ENCODE measurements around the gene ZBTB48. TPM values are rescaled to one million over a fixed set of nuclear protein-coding genes. Genes with fewer than 3 reads are reported as not detected.
A peak's percentile ranks its signal among the peaks of the same experiment; 100 is the strongest.

The ZBTB48 gene
- total RNA-seq, 1 experiment from 2014 or later = 24.4 TPM

DNA sequence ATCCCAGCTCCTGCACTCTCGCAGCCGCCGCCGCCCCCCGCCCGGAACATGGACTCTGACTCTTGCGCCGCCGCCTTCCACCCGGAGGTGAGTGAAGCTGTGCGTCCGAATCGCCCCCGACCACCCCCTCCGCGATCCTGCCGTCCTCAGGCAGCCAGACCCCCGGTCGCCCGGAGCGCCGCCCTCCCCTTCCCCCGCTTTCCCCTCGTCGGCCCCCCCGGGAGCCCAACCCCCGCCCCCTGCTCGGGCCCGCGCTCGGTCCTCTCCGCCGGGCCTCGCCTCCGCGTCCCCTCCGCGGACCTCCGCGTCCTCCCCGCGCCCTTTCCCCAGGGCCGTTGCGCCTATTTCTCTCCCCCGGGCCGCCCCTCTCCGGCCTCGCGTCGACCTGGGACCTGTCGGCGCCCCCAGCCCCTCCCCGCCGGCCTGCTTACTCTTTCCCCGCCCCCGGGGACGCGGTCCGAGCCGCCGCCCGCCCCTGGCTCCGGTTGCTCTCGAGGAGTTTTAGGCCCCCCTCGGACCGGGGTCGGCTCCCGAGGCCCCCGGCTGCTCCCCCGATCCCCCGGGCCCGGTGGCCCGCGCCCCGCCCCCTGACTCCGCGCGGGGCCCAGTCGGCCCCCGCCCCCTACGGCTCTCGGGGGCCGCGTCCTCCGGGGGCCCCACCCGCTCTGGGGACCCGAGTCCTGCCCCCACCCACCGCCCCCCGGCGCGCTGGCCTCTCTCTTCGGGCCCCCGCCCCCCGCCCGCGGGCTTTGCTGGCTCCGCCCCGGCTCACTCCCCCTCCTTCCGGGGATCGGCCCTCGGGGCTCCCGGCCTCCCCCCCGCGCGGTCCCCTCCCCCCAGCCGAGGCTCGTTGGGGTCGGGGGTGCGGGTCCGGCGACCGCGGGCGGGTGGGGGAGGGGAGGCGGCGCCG lies 34.5 kb downstream of the ZBTB48 start:
- no peaks in the 10 kb centered on the region for H3K27me3 Mint-ChIP-seq (ENCODE audit: unreplicated experiment)
- intact Hi-C loops (cut with micrococcal nuclease; ENCODE audit: unreplicated experiment) = no loop called here
- no peaks in the 10 kb centered on the region for H3K4me1 Mint-ChIP-seq (ENCODE audit: low read depth, unreplicated experiment)
- no peak overlapping the region for H3K27ac Mint-ChIP-seq (ENCODE audit: unreplicated experiment)
- peak; percentile 50 for DNase-seq
- H3K36me3 Mint-ChIP-seq (ENCODE audit: insufficient read depth, unreplicated experiment) = peaks cover 40% of the 10 kb centered on the region
- CTCF ChIA-PET = interaction anchor here (0.6 kb wide), 1 partner anchor 352 kb away, joined by 3 read pairs; no protein-coding TSS in a partner anchor
- peak overlapping the region; percentile 93 for H3K4me3 Mint-ChIP-seq (ENCODE audit: low read depth, unreplicated experiment)
- H3K9me3 Mint-ChIP-seq (ENCODE audit: low read depth, unreplicated experiment) = no peaks in the 10 kb centered on the region
- TF ChIP-seq, protein P1, sequence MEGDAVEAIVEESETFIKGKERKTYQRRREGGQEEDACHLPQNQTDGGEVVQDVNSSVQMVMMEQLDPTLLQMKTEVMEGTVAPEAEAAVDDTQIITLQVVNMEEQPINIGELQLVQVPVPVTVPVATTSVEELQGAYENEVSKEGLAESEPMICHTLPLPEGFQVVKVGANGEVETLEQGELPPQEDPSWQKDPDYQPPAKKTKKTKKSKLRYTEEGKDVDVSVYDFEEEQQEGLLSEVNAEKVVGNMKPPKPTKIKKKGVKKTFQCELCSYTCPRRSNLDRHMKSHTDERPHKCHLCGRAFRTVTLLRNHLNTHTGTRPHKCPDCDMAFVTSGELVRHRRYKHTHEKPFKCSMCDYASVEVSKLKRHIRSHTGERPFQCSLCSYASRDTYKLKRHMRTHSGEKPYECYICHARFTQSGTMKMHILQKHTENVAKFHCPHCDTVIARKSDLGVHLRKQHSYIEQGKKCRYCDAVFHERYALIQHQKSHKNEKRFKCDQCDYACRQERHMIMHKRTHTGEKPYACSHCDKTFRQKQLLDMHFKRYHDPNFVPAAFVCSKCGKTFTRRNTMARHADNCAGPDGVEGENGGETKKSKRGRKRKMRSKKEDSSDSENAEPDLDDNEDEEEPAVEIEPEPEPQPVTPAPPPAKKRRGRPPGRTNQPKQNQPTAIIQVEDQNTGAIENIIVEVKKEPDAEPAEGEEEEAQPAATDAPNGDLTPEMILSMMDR (IDR thresholded peaks at IDR 0.05; ENCODE audit: unreplicated experiment) = no peak
- no TSS peak for BruUV-seq (replicated peaks)

DNA sequence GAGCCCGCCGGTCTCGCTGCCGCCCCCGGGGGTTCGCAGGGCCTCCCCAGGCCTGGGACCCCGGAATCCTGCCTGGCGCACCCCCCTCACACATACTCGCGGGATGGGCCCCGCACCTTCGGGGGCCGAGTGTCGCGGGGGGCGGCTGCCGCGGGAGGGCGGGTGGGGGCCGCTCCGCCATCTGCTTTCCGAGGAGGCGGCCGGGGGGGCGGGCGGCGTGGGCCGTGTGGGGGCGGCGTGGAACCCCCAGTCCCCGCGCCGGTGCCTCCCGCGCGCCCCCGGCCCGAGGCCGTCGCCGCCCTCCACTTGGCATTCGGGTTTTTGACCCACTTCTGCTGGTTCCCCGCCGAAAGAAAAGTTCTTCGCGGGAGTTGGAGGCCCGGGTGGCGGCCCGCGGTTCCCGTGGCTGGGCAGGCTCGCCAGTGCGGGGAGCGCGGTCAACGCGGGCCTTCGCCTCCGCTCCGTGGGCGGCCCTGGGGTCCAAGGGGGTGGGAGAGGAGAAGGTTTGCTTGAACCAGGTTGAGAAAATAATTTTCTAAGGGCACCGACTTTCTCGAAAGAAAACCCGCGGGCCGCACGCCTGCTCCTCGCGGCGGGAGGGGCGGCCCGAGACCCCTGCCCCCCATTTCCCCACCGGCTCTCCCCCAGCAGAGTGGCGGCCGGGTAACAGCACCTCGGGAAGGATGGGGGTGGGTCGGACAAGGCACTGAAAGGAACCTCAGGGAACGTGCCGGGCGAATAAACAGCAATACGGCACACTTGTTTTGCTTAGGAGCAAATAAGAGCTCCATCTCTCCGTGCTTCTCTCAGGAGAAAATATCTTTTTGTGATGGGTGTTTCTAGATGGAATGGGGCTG lies 35.4 kb downstream of the ZBTB48 start:
- CTCF ChIA-PET = interaction anchor here (0.6 kb wide), 1 partner anchor 71 kb away, joined by 4 read pairs; no protein-coding TSS in a partner anchor
- TF ChIP-seq, protein P1 (IDR thresholded peaks at IDR 0.05; ENCODE audit: unreplicated experiment) = no peak
- Mint-ChIP-seq H3K4me3 (ENCODE audit: low read depth, unreplicated experiment) (peak overlapping the region; percentile 73), H3K27ac (ENCODE audit: unreplicated experiment) (no peak overlapping the region), H3K36me3 (ENCODE audit: insufficient read depth, unreplicated experiment) (peaks cover 44% of the 10 kb centered on the region), H3K4me1 (ENCODE audit: low read depth, unreplicated experiment) (no peaks in the 10 kb centered on the region), H3K27me3 (ENCODE audit: unreplicated experiment) (no peaks in the 10 kb centered on the region), H3K9me3 (ENCODE audit: low read depth, unreplicated experiment) (no peaks in the 10 kb centered on the region)
- BruUV-seq (replicated peaks) = no TSS peak
- intact Hi-C loops (cut with micrococcal nuclease; ENCODE audit: unreplicated experiment) = no loop called here
- DNase-seq = no peak

DNA sequence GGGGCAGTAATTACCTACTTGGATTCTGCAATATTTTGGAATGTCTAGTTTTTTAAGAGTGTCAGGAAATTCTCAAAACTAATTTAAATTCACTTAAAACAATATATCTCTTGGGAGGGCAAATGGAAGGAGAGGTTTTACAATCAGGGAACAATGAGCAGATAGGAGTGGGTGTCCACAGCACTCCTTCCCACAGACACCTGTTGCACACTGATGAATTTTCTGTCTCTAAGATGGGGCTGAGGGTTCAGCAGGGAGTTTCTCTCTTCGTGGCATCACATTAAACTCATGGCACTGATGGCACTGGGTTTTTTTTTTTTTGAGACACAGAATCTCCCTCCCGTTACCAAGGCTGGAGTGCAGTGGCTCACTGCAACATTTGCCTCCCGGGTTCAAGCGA lies 39.3 kb downstream of the ZBTB48 start:
- no peak overlapping the region for H3K27ac Mint-ChIP-seq (ENCODE audit: unreplicated experiment)
- intact Hi-C loops (cut with micrococcal nuclease; ENCODE audit: unreplicated experiment) = no loop called here
- CTCF ChIA-PET = no interaction called here
- H3K36me3 Mint-ChIP-seq (ENCODE audit: insufficient read depth, unreplicated experiment) = peaks cover 37% of the 10 kb centered on the region
- TF ChIP-seq, protein P1 (IDR thresholded peaks at IDR 0.05; ENCODE audit: unreplicated experiment) = no peak
- no peak overlapping the region for H3K4me3 Mint-ChIP-seq (ENCODE audit: low read depth, unreplicated experiment)
- H3K27me3 Mint-ChIP-seq (ENCODE audit: unreplicated experiment) = no peaks in the 10 kb centered on the region
- DNase-seq = no peak
- no peaks in the 10 kb centered on the region for H3K4me1 Mint-ChIP-seq (ENCODE audit: low read depth, unreplicated experiment)
- no peaks in the 10 kb centered on the region for H3K9me3 Mint-ChIP-seq (ENCODE audit: low read depth, unreplicated experiment)
- no TSS peak for BruUV-seq (replicated peaks)

DNA sequence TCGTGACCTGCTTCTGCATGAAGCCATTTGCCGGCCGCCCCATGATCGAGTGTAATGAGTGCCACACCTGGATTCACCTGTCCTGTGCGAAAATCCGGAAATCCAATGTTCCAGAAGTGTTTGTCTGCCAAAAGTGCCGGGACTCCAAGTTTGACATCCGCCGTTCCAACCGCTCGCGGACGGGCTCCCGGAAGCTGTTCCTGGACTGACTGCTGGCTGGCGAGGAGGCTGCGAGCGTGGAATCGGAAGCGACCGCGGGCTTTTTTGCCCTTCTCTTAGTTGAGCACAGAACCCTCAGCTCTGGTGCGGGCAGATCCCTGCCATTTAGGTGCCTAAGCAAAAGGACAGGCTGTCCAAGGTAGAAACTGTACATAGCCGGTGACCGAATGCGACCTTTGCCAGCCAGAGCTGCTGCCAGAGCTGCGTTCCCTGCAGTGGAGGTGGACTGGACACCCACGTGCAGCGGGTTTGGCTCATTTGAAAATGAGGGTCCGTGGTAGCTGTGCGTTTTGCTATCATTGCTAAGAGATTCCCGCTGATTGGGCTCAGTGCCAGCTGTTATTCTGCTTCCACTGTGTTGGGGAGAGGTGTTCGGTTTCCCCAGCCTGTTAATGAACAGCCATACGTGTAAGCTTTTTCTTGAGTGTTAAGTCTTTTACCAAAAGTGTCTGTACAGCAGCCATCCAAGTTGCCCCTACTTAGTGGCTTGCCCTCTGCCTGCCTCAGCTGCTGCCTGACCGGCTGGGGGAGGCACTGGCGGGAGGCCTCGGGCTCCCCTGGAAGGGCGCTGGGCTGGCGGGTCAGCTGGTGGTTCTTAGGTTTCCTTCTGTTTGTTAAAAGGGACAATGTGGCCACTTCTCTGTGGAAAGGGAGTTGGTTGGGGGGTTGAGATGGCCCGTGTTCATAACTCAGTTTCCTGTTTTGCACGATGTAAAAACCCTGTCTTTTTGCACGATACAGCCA lies 41.9 kb downstream of the ZBTB48 start:
- H3K9me3 Mint-ChIP-seq (ENCODE audit: low read depth, unreplicated experiment) = no peaks in the 10 kb centered on the region
- CTCF ChIA-PET = no interaction called here
- no peaks in the 10 kb centered on the region for H3K27me3 Mint-ChIP-seq (ENCODE audit: unreplicated experiment)
- DNase-seq = no peak
- intact Hi-C loops (cut with micrococcal nuclease; ENCODE audit: unreplicated experiment) = no loop called here
- TF ChIP-seq, protein P1 (IDR thresholded peaks at IDR 0.05; ENCODE audit: unreplicated experiment) = no peak
- H3K27ac Mint-ChIP-seq (ENCODE audit: unreplicated experiment) = no peak overlapping the region
- no peaks in the 10 kb centered on the region for H3K4me1 Mint-ChIP-seq (ENCODE audit: low read depth, unreplicated experiment)
- H3K4me3 Mint-ChIP-seq (ENCODE audit: low read depth, unreplicated experiment) = no peak overlapping the region
- peaks cover 48% of the 10 kb centered on the region for H3K36me3 Mint-ChIP-seq (ENCODE audit: insufficient read depth, unreplicated experiment)
- no TSS peak for BruUV-seq (replicated peaks)

Data from Calu3 (cell line).